GM19351 (cell line): ENCODE results near the gene RSPH9.

Experiments used
- ATAC-seq: cut with Tn5 transposase; IDR thresholded peaks from one replicate; pipeline ENCODE4 v1.9.1; 2021; ENCODE audit warnings: mild to moderate bottlenecking, moderate library complexity; ENCODE audit not compliant: unreplicated experiment

Gene RSPH9

DNA sequence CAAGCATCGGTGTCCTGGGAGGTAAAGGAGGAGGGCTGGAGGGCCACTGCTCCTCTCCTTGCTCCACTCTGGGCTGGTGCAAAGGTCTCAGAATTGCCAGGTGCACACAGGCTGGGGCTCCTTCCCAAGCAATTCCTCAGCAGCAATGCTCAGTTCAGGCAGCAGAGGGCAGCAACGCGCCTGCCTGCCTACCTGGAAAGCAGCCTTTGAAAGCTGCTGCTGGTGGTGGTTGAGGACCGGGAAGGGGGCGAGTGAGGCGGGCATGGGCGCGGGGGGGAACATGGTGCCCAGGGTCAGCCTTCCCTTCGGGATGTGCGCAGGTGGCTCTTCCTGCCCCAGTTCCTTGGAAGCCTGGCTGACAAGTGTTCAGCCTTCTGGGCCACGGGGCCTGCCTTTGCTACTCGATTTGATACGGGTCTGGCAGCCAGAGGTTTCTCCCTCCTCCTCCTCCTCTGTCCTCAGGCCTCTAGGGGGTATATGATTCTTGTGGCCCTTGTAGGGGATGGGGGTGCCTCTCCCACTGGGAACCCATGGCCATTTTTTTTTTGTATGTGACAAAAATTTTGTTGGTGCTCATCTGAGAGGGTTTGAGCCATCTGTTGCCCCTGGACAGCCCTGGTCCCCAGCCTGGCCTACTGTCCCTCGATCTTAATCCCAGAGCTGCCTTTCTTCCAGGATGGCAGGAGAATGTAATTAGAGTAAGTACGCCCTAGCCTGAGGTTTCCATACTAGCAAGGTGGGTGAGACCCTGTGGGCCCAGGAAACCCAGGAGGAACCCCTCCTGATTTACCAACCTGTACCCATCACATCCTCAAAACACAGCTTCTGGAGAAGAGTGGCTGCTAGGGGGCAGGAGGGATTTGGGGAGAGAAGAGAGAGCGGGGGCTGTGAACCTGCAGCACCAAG is 22.7 kb downstream of the RSPH9 start:
- ATAC-seq, result peak; percentile 60

- no peak for ATAC-seq
Measured at GRCh38 chr6:43668151-43669028, 23.6 kb downstream of the RSPH9 start.

- ATAC-seq, result no peak
Measured at GRCh38 chr6:43669050-43669921, 24.4 kb downstream of the RSPH9 start.

DNA sequence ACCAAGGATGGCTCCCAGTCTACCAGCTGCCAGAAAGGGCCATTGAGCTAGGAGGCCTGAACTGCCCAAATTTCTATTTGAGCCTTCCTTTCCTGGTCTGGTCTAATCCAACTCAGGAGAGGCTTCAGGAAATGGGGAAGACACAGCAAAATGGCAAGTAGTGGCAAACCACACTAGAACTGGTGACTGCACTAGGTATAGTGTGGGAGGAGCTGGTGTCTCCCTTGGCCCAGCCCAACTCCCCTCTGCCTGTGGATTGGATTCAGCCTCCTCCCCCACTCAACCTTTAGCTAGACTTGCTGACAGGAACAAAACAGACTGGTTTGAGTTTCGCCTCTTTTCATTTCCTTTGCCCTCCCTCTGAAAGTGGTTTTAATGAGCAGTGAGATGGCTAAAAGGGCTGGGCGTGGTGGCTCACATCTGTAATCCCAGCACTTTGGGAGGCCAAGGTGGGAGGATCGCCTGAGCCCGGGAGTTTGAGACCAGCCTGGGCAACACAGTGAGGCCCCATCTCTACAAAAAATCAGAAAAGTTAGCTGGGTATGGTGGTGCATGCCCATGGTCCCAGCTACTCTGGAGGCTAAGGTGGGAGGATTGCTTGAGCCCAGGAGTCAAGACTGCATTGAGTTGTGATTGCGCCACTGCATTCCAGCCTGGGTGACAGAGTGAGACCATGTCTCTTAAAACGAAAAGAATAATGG is 25.2 kb downstream of the RSPH9 start:
- ATAC-seq, result no peak

- no peak for ATAC-seq
Measured at GRCh38 chr6:43670623-43670986, 25.8 kb downstream of the RSPH9 start.

DNA sequence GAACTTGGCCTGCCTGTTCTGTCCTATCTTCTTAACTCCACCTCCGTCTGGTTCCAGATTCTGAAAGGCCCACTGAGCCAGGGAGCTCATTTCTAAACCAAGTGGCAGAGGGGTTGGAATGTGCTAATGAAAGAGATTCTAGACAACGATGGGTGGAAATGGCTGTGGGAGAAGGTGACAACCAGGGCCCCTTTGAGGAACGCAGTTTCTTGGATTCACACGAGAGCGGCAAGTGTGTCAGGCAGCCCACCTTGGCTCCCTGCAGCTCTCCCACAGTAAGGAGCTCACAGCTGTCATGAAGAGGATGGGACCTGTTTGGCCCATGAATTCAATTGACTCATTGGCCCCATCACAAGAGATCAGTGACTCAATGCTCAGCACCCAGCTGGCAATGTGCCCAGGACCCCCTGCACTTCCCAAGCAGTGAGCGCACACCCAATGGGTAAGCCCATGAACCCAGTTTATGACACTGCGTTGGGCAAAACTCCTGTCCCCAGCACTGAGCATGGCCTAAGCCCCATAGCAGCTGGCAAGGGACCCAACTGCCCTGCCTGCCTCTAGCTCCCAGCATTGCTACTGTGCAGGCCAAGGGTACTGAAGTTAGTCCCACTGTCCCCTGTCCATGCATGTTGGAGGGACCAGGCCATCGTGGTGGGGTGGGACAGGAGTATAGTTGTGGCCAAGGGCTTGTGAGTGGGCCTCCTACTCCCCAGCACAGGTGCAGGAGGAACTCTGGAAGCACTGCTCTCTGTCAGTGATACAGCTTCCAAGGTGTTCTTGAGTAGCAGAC is 26.4 kb downstream of the RSPH9 start:
- no peak for ATAC-seq

- no peak for ATAC-seq
Measured at GRCh38 chr6:43671801-43672690, 27.2 kb downstream of the RSPH9 start.

- ATAC-seq, result no peak
Measured at GRCh38 chr6:43673444-43674084, 28.7 kb downstream of the RSPH9 start.

GRCh38 chr6:43674291-43674690 is 29.5 kb downstream of the RSPH9 start:
- ATAC-seq, result no peak

DNA sequence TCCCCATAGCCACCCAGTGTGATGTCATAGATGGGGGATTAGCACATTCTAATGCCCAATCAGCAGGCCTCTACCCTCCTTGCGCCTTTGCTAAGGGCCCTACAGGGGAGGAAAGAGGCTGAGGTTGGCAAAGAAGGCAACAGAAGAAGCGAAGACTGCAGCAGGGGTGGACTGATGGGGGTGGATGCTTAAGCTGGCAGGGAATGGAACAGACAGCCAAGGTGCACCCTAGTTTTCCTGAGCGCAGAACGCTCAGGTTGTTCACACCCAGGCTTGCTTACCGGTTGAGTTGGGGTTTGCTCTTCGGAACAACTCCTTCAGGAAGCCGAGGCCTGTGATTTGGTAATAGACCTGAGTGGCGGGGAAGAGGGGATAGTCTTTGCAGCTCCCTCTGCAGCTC is 30.1 kb downstream of the RSPH9 start:
- no peak for ATAC-seq

DNA sequence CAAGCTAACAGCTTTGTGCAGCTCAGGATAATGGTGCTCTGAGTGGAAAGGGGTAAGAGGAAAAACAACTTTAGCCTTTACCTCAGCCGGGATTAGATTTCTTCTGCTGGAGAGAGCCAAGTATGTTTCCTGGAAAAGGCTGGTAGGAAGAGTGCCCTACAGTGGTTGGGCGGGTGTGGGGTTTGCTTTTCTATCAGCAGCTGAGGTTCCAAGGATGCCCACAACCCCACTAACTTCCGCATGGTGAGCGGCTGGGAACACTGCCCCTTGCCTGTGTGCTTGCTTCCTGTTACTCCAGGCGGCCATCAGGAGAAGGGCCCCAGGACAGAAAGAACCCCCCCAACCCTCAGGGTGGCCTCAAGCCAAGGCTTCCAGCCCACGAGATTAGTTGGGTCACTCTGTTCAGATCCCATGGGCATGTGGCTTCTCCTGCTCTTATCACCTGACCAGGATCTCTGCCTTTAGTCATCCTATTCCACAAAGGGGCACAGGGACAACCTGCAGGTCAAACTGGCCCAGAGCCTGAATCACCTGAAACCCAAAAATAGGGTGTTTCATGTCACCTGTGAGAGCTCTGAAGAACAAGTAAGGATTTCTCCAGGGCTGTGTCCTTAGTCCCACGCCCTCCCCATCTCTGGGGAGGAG is 32.2 kb downstream of the RSPH9 start:
- ATAC-seq, result no peak

GRCh38 chr6:43677759-43678158 is 32.9 kb downstream of the RSPH9 start:
- ATAC-seq, result no peak

GRCh38 chr6:43678341-43678740 is 33.5 kb downstream of the RSPH9 start:
- ATAC-seq, result no peak

- ATAC-seq, result no peak
Measured at GRCh38 chr6:43679057-43679456, 34.2 kb downstream of the RSPH9 start.

GRCh38 chr6:43680308-43681200 is 35.7 kb downstream of the RSPH9 start:
- no peak for ATAC-seq

DNA sequence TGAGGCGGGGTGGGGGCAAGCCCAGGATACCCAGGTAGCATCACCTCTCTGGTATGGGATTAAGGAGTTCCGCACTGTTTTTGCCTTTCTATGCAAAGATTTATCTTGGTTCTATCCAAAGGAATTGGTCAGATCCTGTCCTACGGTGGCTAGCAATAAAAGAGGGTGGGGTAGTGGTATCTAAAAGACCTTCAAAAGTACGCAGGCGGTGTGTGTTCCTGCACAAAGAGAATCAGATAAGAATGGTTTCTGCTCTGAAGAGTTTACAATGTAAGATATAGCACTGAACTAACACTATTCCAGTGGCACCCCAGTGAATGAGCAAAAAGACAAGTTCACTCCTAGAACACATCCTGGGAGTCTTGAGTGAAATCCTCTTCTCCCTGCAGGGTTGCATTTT is 36.5 kb downstream of the RSPH9 start:
- ATAC-seq, result no peak
